Stimulated activated naive B cell treated with anti-CD40 and anti-IgM and Interleukin-4, amounts not matched to agents 10 μg/mL and 1 μg/mL and 100 μg/mL, for 72 hours (primary cell): ENCODE data around the gene PER2.
A peak's percentile ranks its signal among the peaks of the same experiment; 100 is the strongest.

Experiments
- ATAC-seq, 2 donors: fragments of 150-1000 bp; cut with Tn5 transposase; replicated peaks; 2 replicates each; pipeline ENCODE4 v1.10.0; 2021; ENCODE audit warnings: moderate library complexity in 1 of 2
- DNase-seq: peaks from one replicate; pipeline ENCODE4 v3.0.0; 2021
- H3K27ac Mint-ChIP-seq: one replicate; pipeline ENCODE4 v1.8.0; 2022; ENCODE audit warnings: mild to moderate bottlenecking, mixed read lengths
- H3K27me3 Mint-ChIP-seq, 2 donors: one replicate each; pipeline ENCODE4 v1.8.0; 2022; ENCODE audit warnings: mixed read lengths in 2 of 2
- H3K36me3 Mint-ChIP-seq, 2 donors: one replicate each; pipeline ENCODE4 v1.8.0; 2022; ENCODE audit warnings: mixed read lengths in 2 of 2, mild to moderate bottlenecking in 1 of 2
- H3K4me1 Mint-ChIP-seq, 2 donors: one replicate each; pipeline ENCODE4 v1.8.0; 2022; ENCODE audit warnings: mixed read lengths in 2 of 2, mild to moderate bottlenecking in 1 of 2
- H3K4me3 Mint-ChIP-seq, 2 donors: one replicate each; pipeline ENCODE4 v1.8.0; 2022; ENCODE audit warnings: mild to moderate bottlenecking in 2 of 2, mixed read lengths in 2 of 2, moderate library complexity in 1 of 2
- H3K9me3 Mint-ChIP-seq, 2 donors: one replicate each; pipeline ENCODE4 v1.8.0; 2022; ENCODE audit warnings: mixed read lengths in 2 of 2, mild to moderate bottlenecking in 1 of 2

PER2 gene

DNA sequence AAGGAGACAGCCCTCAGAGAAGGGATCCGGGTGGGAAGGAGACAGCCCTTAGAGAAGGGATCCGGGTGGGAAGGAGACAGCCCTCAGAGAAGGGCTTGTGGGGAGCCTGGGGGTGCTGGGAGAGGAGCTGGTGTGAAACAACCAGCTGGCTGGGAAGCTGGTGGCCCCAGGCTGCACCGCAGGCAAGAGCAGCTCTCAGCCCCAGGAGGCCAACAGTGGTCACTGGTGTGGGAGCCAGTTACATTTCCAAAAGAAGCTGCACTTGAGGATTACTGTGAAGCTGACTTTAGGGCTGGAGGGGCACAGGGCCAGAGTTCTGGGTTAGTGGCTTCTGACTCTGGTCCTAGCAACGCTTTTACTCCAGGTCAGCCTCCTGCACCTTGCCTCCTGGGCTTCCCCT lies 51.8 kb downstream of the PER2 start:
- Mint-ChIP-seq H3K4me3 (no peak overlapping the region), H3K4me1 (peaks cover 12 to 27% of the 10 kb centered on the region in 2 donors), H3K36me3 (peaks cover 0 to 8% of the 10 kb centered on the region in 2 donors), H3K9me3 (peaks cover 0 to 3% of the 10 kb centered on the region in 2 donors), H3K27me3 (peaks cover 23 to 28% of the 10 kb centered on the region in 2 donors), H3K27ac (no peak overlapping the region)
- no peak for DNase-seq
- no peak for ATAC-seq

DNA sequence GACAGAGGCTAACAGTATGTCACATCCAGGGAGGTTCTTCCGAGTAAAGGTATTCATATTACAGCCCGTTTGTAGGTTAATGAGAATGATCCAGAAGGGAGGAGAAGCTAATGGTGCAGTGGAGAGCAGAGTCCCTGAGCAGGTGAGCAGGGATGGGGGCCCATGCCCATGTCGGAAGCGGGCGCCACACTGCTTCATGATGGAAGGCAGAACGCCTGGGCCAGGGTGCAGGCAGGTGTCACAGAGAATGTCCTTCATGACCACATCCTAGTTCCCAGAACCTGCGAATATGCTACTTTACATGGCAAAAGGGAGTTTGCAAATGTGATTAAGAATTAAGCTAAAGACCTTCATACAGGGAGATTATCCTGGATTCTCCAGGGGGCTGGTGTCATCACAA lies 52.6 kb downstream of the PER2 start:
- Mint-ChIP-seq H3K4me3 (no peak overlapping the region), H3K27me3 (peaks cover 23 to 28% of the 10 kb centered on the region in 2 donors), H3K9me3 (peaks cover 0 to 3% of the 10 kb centered on the region in 2 donors)

DNA sequence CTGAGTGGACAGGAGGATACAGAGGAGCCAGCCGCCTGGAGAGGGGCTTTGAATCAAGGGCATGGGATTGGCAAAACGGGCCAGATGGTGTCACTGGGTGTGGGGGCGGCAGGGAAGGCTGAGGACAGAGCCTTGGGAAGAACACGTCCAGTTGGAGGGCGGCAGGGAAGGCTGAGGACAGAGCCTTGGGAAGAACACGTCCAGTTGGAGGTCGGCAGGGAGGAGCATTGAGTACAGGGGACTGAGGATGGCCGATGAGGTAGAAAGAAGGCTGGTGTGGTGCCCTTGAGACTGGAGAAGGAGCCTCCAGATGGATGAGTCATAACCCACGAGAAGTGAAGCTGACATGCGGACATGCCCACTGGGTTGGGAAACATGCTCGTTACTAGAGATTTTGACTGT lies 53.1 kb downstream of the PER2 start:
- H3K4me1 Mint-ChIP-seq, result peaks cover 17 to 32% of the 10 kb centered on the region in 2 donors
- no peak for ATAC-seq
- H3K27ac Mint-ChIP-seq, result no peak overlapping the region
- peak overlapping the region in 1 of 2 donors; percentile 3 for H3K4me3 Mint-ChIP-seq
- H3K36me3 Mint-ChIP-seq, result peaks cover 4 to 9% of the 10 kb centered on the region in 2 donors
- peaks cover 21 to 30% of the 10 kb centered on the region in 2 donors for H3K27me3 Mint-ChIP-seq
- DNase-seq, result no peak
- peaks cover 0 to 3% of the 10 kb centered on the region in 2 donors for H3K9me3 Mint-ChIP-seq

More for the DNA sequence above, 52.6 kb downstream of the PER2 start:
- Mint-ChIP-seq H3K36me3 (peaks cover 0 to 9% of the 10 kb centered on the region in 2 donors), H3K4me1 (peaks cover 12 to 28% of the 10 kb centered on the region in 2 donors), H3K27ac (no peak overlapping the region)
- ATAC-seq, result no peak
- no peak for DNase-seq

DNA sequence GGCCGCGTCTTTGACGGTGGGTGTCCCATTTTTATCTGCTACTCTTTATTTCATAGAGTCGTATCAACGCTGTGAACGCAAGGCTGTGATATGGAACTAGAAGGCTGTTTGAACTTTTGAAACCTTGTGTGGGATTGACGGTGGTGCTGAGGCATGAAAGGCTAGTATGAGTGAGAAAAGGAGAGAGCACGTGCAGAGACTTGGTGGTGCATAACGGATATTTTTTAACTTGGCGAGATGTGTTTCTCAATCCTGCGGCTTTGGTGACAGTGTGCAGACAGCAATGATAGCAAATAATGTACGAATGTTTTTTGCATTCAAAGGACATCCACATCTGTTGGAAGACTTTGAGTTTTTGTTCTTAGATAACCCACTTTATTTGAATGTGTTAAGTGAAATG lies 54.8 kb downstream of the PER2 start:
- Mint-ChIP-seq H3K4me3 (peak overlapping the region in 1 of 2 donors; percentile 45), H3K27ac (no peak overlapping the region), H3K4me1 (peaks cover 16 to 29% of the 10 kb centered on the region in 2 donors), H3K27me3 (peaks cover 17 to 28% of the 10 kb centered on the region in 2 donors), H3K9me3 (peaks cover 0 to 3% of the 10 kb centered on the region in 2 donors), H3K36me3 (peaks cover 12 to 14% of the 10 kb centered on the region in 2 donors)
- ATAC-seq (no peak), DNase-seq (no peak)

GRCh38 chr2:238231809-238232208 lies 56.6 kb downstream of the PER2 start:
- peak overlapping the region; percentile 92 for H3K27ac Mint-ChIP-seq
- H3K36me3 Mint-ChIP-seq, result peaks cover 20 to 26% of the 10 kb centered on the region in 2 donors
- ATAC-seq, result no peak
- DNase-seq, result no peak
- H3K4me1 Mint-ChIP-seq, result peaks cover 17 to 25% of the 10 kb centered on the region in 2 donors
- H3K9me3 Mint-ChIP-seq, result peaks cover 0 to 3% of the 10 kb centered on the region in 2 donors
- H3K27me3 Mint-ChIP-seq, result peaks cover 17 to 28% of the 10 kb centered on the region in 2 donors
- peak overlapping the region; percentile 83 to 90 for H3K4me3 Mint-ChIP-seq

DNA sequence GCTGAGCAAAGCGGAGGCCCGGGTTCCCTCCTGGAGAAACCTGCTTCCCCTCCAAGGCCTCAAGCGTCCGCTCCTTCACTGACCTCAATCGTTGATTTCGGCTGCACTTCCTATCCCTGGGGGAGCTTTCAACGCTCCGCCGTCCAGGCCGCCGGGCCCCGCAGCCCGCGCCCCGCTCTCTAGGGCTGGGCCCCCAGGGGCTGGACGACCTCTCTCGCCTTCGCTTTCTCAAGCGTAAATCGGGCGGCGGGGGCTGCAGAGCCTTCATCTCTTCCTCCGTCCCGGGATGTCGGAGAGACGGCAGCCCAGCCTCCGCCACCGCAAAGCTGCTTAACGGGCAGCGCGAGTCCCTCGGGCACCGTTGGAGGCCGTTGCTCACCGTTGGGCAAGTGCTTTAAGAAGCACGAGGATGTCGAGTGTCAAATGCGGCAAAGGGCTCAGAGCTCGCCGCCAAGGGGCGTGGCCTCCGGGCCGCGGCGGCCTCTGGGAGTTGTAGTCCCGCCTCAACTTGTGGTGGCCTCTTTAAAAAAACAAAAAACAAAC lies 57.1 kb downstream of the PER2 start:
- peaks cover 22 to 31% of the 10 kb centered on the region in 2 donors for H3K36me3 Mint-ChIP-seq
- peak; percentile 71 for DNase-seq
- peak overlapping the region; percentile 83 to 90 for H3K4me3 Mint-ChIP-seq
- H3K9me3 Mint-ChIP-seq, result peaks cover 0 to 3% of the 10 kb centered on the region in 2 donors
- peak overlapping the region; percentile 92 for H3K27ac Mint-ChIP-seq
- H3K4me1 Mint-ChIP-seq, result peaks cover 20 to 29% of the 10 kb centered on the region in 2 donors
- ATAC-seq, result peak; percentile 87 to 90
- peaks cover 15 to 26% of the 10 kb centered on the region in 2 donors for H3K27me3 Mint-ChIP-seq

- peaks cover 27 to 34% of the 10 kb centered on the region in 2 donors for H3K36me3 Mint-ChIP-seq
- H3K4me1 Mint-ChIP-seq, result peaks cover 21 to 35% of the 10 kb centered on the region in 2 donors
- H3K27ac Mint-ChIP-seq, result no peak overlapping the region
- no peak for DNase-seq
- H3K27me3 Mint-ChIP-seq, result peaks cover 9 to 20% of the 10 kb centered on the region in 2 donors
- peaks cover 0 to 3% of the 10 kb centered on the region in 2 donors for H3K9me3 Mint-ChIP-seq
- H3K4me3 Mint-ChIP-seq, result peak overlapping the region; percentile 83 to 90
- ATAC-seq, result no peak
Observed at GRCh38 chr2:238230699-238231098, 57.7 kb downstream of the PER2 start.

DNA sequence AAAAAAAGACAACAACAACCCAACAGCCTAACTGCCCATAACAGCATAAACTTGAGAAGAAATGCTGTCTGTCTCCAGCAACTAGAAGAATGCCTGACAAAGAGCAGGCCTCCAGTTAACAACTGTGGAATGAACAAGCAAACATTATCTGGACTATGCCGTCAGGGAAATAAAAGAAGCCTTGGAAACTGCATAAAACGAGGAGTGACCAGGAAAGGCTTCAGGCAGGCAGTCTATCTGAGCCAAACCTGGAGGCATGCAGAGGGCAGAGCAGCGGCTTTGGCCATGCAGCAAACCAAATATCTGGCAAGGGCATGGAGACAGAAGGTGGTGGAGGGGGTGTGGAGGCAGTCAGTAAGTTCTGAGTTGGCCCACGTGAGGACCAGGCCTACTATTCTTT lies 59.7 kb downstream of the PER2 start:
- Mint-ChIP-seq H3K36me3 (peaks cover 36 to 40% of the 10 kb centered on the region in 2 donors), H3K4me1 (peaks cover 13 to 34% of the 10 kb centered on the region in 2 donors), H3K9me3 (peaks cover 0 to 1% of the 10 kb centered on the region in 2 donors), H3K4me3 (no peak overlapping the region), H3K27ac (no peak overlapping the region), H3K27me3 (peaks cover 0 to 8% of the 10 kb centered on the region in 2 donors)
- DNase-seq, result no peak
- ATAC-seq, result no peak

DNA sequence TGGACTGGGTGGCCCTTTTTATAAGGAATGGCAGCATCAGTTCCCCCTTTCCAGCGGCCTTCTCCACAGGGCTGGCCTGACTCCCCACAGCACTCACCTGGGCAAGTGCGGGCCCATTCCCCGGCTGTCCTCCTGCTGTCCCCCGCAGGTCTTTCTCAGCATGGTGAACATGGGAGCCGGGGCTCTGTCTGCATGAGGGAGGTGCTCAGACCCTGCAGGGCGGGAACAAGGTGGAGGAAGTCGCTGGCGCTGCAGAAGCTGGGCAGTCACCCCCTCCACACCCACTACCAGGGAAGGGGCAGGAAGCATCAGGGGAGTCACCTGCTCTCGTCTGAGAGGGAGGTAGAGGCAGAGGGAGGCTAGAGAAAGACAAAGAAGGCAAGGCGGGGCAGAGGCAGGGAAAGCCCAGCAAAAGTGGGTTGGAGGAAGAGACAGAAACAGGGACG lies 60.8 kb downstream of the PER2 start:
- Mint-ChIP-seq H3K36me3 (peaks cover 36 to 44% of the 10 kb centered on the region in 2 donors), H3K27me3 (peaks cover 0 to 5% of the 10 kb centered on the region in 2 donors), H3K27ac (no peak overlapping the region), H3K4me3 (no peak overlapping the region), H3K9me3 (peaks cover 0 to 1% of the 10 kb centered on the region in 2 donors), H3K4me1 (peaks cover 11 to 34% of the 10 kb centered on the region in 2 donors)
- ATAC-seq, result no peak
- no peak for DNase-seq

GRCh38 chr2:238226698-238227586 lies 61.5 kb downstream of the PER2 start:
- Mint-ChIP-seq H3K27ac (no peak overlapping the region), H3K9me3 (no peaks in the 10 kb centered on the region), H3K4me3 (no peak overlapping the region), H3K27me3 (peaks cover 0 to 5% of the 10 kb centered on the region in 2 donors), H3K36me3 (peaks cover 32 to 44% of the 10 kb centered on the region in 2 donors), H3K4me1 (peaks cover 11 to 34% of the 10 kb centered on the region in 2 donors)
- DNase-seq, result no peak
- ATAC-seq, result no peak

- no peak overlapping the region for H3K27ac Mint-ChIP-seq
- H3K9me3 Mint-ChIP-seq, result no peaks in the 10 kb centered on the region
- DNase-seq (no peak), ATAC-seq (peak; percentile 52 to 54)
- H3K27me3 Mint-ChIP-seq, result peaks cover 0 to 5% of the 10 kb centered on the region in 2 donors
- no peak overlapping the region for H3K4me3 Mint-ChIP-seq
- H3K36me3 Mint-ChIP-seq, result peaks cover 28 to 44% of the 10 kb centered on the region in 2 donors
- peaks cover 11 to 26% of the 10 kb centered on the region in 2 donors for H3K4me1 Mint-ChIP-seq
Observed at GRCh38 chr2:238225911-238226697, 62.3 kb downstream of the PER2 start.

GRCh38 chr2:238225121-238225520 lies 63.3 kb downstream of the PER2 start:
- ATAC-seq (no peak), DNase-seq (no peak)
- Mint-ChIP-seq H3K27me3 (no peaks in the 10 kb centered on the region), H3K36me3 (peaks cover 28 to 39% of the 10 kb centered on the region in 2 donors), H3K4me3 (no peak overlapping the region), H3K4me1 (peaks cover 5 to 17% of the 10 kb centered on the region in 2 donors), H3K27ac (no peak overlapping the region), H3K9me3 (no peaks in the 10 kb centered on the region)

- H3K4me3 Mint-ChIP-seq, result no peak overlapping the region
- H3K27ac Mint-ChIP-seq, result no peak overlapping the region
- ATAC-seq, result no peak
Observed at GRCh38 chr2:238224356-238225035, 63.9 kb downstream of the PER2 start.

More at GRCh38 chr2:238224356-238225035, 63.9 kb downstream of the PER2 start:
- H3K36me3 Mint-ChIP-seq, result peaks cover 28 to 34% of the 10 kb centered on the region in 2 donors
- H3K9me3 Mint-ChIP-seq, result no peaks in the 10 kb centered on the region
- H3K27me3 Mint-ChIP-seq, result no peaks in the 10 kb centered on the region
- DNase-seq, result no peak
- H3K4me1 Mint-ChIP-seq, result peaks cover 5 to 17% of the 10 kb centered on the region in 2 donors
